Stimulated activated CD4-positive, alpha-beta T cell treated with anti-CD3 and anti-CD28 coated beads, Interleukin-4, amount 100 ng/mL, for 48 hours (primary cell): Measurements from ENCODE around the gene KIAA0930.

Experiments used
- DNase-seq, 2 donors: peaks; one replicate each; pipeline ENCODE4 v3.0.0-alpha.2; 2020; ENCODE audit warnings: low read depth in 2 of 2

Gene KIAA0930

GRCh38 chr22:45172881-45173585 lies 67.7 kb downstream of the KIAA0930 start:
- DNase-seq = no peak

DNA sequence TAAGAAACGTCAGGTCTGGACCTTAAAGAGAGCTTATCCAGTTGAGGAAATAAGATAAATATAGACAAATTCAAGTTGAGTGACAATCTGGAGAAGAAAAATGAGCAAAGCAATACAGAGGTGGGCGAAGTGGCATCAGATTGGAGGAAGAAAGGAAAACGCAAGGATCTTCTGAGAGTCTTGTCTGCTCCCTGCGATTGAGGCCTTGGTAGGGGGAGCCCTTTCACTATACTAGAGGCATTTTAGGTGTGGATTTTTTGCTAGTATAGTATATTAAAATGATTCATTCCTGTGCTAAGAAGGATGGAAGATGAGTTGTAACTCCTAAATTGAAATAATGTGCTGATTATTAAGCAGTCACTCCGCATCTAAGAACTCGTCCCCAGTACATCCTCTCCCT lies 68.9 kb downstream of the KIAA0930 start:
- DNase-seq = no peak

- DNase-seq = peak in 1 of 2 donors; percentile 16
Observed at GRCh38 chr22:45169591-45170466, 70.9 kb downstream of the KIAA0930 start.

DNA sequence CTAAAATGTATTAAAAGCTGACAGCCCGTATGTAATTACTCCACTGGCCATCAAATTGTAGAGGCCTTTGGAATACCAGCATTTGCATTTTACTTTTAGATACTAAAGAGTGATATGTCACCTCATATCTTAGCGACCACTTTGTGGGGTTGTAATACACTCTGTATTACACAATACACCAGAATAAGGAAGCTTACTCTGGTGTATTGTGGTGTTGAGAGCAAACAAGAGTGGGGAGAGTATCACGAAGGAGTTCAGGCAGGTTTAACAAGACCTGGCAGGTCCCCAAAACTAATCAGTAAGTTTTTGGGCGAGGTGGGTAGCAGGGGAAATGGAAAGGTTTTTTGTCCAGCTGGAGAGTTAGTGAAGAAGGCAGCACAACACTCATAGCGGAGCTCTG lies 73.8 kb downstream of the KIAA0930 start:
- DNase-seq = no peak

GRCh38 chr22:45164270-45165088 lies 76.2 kb downstream of the KIAA0930 start:
- peak in 1 of 2 donors; percentile 25 for DNase-seq

GRCh38 chr22:45163451-45164269 lies 77.0 kb downstream of the KIAA0930 start, which contains the start of gene NUP50:
Gene NUP50, plus strand, starts transcription at chr22:45163925. Its CDS starts 4,253 bp downstream, at chr22:45168178.
- peak; percentile 91 for DNase-seq

- DNase-seq = no peak
Observed at GRCh38 chr22:45163099-45163450, 77.6 kb downstream of the KIAA0930 start.

DNA sequence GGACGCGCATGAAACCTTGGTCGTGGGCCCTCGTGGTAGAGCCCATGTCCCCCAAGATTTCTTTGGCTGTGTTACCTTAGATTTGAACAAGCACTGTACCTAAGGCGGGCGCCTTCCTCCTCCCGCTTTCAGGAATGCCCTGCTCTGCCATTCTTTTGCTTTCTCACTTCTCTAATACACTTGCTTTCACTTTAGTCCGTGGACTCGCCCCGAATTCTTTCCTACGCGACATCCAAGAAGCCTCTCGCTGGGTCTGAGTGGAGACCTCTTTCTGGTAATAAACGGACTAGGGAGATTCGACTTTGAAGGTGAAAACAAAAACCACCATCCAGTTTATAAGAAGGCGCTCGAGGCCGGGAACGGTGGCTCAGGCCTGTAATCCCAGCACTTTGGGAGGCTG lies 78.2 kb downstream of the KIAA0930 start:
- DNase-seq = no peak

DNA sequence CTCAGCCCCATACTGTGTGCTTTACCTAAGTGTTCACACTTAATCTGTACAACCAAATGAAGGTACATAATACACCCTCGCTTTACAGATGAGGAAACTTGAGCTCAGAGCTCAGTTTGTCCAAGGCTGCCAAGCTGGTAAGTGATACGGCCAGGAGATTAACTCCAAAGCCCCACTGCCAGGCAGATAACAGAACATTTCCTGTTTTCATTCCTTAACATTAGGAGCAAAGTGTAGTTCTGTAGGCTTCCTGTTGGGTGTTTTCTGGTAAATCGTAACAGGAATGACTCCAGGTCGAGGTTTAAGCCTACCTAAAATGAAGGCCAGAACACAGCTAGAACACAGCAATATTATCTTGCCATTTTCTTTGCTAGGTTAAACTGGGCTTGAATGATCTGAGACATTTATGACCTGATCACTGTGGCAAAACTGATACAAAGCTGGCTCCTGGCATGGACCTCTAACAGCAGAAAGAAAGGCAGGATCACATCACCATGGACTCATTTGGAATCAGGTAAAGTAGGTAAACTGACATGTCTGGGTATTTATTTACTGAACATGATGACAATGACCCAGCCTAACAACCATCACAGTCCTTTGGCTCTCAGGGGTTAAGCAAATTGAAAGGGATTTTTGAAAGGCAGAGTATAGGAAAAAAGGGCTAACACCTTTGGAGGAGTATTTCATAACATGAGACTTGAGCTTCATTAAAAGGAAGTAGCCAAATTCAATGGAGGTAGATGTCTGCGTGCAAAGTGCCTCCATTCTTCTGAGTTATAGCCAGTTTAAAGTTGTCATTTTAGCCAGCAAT lies 80.8 kb downstream of the KIAA0930 start:
- DNase-seq = no peak

- DNase-seq = no peak
Observed at GRCh38 chr22:45157907-45158306, 82.8 kb downstream of the KIAA0930 start.

- no peak for DNase-seq
Observed at GRCh38 chr22:45155050-45155840, 85.4 kb downstream of the KIAA0930 start.

DNA sequence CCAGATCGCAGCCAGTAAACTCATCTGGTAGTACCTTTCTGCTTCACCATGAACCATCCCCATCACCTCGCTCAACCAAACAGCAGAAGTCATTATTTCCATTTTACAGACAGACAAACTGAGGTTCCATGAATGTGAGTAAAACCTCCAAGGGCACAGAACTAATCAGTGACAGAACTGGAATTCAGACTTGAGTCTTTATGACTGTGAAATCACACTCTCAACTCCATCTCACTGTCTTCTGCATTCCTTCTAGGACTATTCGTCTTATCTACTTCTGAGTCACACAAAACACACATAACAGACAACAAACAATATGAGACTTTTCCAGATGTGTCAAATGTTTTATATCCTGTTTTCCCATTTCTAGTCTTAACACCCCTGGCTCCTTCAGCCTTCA lies 86.3 kb downstream of the KIAA0930 start:
- no peak for DNase-seq

DNA sequence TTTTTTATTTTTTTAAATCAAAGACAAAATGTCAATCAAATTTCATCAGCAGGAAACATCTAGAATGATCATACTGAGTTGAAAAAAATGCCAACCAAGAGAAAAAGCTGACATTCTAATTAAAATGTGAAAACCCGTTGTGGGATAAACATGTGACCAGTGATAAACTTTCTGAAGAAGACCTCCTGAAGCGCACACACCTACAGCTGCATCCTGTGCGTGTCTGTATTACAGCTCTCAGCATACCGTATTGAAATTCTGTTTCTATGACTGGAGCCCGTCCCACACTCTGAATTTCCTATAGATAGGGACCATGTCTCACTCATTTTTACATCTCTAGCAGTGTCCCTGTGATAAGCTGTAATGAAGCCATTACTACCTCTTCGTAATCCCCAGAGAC lies 89.2 kb downstream of the KIAA0930 start:
- no peak for DNase-seq

GRCh38 chr22:45150139-45150538 lies 90.6 kb downstream of the KIAA0930 start:
- no peak for DNase-seq

DNA sequence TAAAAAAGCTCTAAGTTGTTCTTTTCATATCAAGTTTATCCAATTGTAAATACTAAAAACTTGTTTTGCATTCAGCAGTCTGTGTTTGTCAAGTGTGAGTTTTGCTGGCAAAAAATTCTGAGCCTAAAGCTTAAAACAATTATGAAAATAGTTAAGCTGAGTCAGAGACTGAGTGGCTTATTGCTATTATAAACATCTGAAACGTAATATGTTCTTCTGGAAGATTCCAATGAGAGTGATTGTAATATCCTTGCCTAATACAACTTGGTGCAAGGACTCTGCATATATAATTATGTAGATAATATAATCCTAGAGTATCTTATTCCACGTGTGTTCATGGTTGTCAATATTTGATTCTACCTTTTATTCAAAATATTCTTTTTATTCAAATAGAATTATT lies 91.0 kb downstream of the KIAA0930 start:
- no peak for DNase-seq

DNA sequence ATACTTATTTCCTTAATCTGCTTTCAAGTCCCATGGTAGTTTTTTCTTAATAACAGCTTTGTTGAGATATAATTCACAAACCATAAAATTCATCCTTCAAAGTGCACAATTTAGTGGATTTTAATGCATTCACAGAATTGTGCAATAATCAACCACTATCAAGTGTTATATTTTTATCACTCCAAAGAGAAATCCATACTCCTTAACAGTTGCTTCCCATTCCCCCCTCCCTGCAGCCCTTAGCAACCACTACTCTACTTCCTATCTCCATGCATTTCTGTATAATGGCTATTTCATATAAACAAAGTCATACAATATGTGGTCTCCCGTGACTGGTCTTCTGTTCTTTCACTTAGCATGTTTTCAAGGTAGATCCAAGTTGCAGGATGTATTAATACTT lies 95.8 kb downstream of the KIAA0930 start:
- no peak for DNase-seq

GRCh38 chr22:45142376-45142775 lies 98.3 kb downstream of the KIAA0930 start:
- DNase-seq = no peak
